Gastroesophageal sphincter (tissue), 4 donors: ENCODE measurements around the gene LENEP. TPM values are rescaled to one million over a fixed set of nuclear protein-coding genes. Genes with fewer than 3 reads are reported as not detected.

Source experiments
- ATAC-seq: fragments of 150-250 bp; one replicate; pipeline ENCODE4 v1.9.1; 2016; ENCODE audit warnings: mild to moderate bottlenecking, moderate library complexity
- H3K27ac ChIP-seq, 4 donors: fragments of 200-600 bp; sonication (generic) in 3 of 4; 1 replicate in 3 of 4; 2 replicates in 1 of 4; pipeline ENCODE4 v1.5.1; 2016 to 2019
- H3K27me3 ChIP-seq: fragments of 200-600 bp; sonication (generic); one replicate; pipeline ENCODE4 v1.5.1; 2019
- H3K36me3 ChIP-seq, 2 donors: fragments of 200-600 bp; sonication (generic); one replicate each; pipeline ENCODE4 v1.5.1; 2019; ENCODE audit warnings: control low read depth in 1 of 2
- H3K4me1 ChIP-seq, 3 donors: fragments of 200-600 bp; sonication (generic); 1 replicate in 2 of 3; 2 replicates in 1 of 3; pipeline ENCODE4 v1.5.1; 2016 to 2019; ENCODE audit warnings: control low read depth in 2 of 3
- H3K4me3 ChIP-seq, 2 donors: fragments of 200-600 bp; sonication (generic); one replicate each; pipeline ENCODE4 v1.5.1; 2019; ENCODE audit warnings: mild to moderate bottlenecking in 1 of 2, moderate library complexity in 1 of 2
- H3K9me3 ChIP-seq, 3 donors: fragments of 200-600 bp; sonication (generic); one replicate each; pipeline ENCODE4 v1.5.1; 2017 to 2019; ENCODE audit warnings: control low read depth in 2 of 3
- EP300 ChIP-seq: sonication (generic); formaldehyde crosslinking; IDR thresholded peaks from one replicate; pipeline ENCODE4 v1.6.1; 2017; ENCODE audit warnings: antibody characterized with exemption, mild to moderate bottlenecking
- POLR2A ChIP-seq, 2 donors: fragments of 450-650 bp; IDR thresholded peaks; one replicate each; pipeline ENCODE4 v1.6.1; 2017; ENCODE audit warnings: antibody characterized with exemption in 2 of 2, mild to moderate bottlenecking in 2 of 2, moderate library complexity in 1 of 2
- POLR2AphosphoS5 ChIP-seq: sonication (generic); formaldehyde crosslinking; IDR thresholded peaks from one replicate; pipeline ENCODE4 v1.6.1; 2017; ENCODE audit warnings: antibody characterized with exemption
- WGBS, 2 donors: methylation state at CpG; one replicate each; pipeline ENCODE4 v1.1.5; 2018; ENCODE audit warnings: low coverage in 1 of 2; 5-methylcytosine and 5-hydroxymethylcytosine counted together
- total RNA-seq, 4 donors: library from RNA; depleted of rRNA; stranded (reverse); fragments of >200 nt; gene quantifications; one replicate each; pipeline ENCODE4 v1.1.0, GENCODE V29; 2016
- TF ChIP-seq, protein P1 (sequence below), 4 experiments: fragments of 200-600 bp in 2 of 4; fragments of 450-650 bp in 2 of 4; sonication (generic) in 1 of 4; IDR thresholded peaks; one replicate each; pipeline ENCODE4 v1.5.1; 2017 to 2019; ENCODE audit warnings: antibody characterized with exemption in 4 of 4, mild to moderate bottlenecking in 2 of 4, moderate library complexity in 2 of 4

LENEP gene
- total RNA-seq, 4 donors from 2014 or later, result not detected

DNA sequence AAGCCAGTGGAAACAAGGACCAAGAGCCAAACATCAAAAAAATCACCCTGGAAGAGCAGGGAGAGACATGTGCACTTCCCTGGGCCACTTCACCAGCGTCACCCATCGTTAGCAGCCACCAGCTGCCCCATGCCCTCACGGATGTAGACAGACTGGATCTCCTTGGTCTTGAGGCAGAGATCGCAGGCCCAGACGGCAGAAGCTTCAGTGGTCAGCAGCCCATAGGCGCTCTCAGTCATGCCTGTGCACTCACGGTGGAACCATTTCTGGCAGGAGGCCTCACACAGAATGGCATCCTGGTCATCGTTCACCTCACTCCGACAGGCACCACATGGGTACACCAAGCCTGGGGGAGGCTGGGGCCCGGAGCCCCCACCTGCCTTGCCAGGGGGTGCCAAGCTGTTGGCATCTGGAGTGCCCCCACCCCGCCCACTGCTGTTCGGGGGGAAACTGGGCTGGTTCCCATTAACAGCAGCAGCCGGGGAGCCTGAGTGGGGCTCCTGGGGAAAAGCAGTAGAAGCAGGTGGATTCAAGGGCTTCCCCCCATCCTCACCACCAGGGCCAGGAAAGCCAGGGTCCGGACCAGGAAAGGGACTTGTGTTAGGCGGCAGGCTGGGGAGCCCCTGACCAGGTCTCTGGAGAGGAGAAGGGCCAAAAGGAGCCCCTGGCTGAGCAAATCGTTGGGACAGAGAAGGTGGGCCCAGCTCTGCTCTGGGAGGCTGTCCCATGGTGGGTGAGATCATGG, 34.5 kb upstream of the LENEP start:
- H3K36me3 ChIP-seq, result peaks cover 0 to 33% of the 10 kb centered on the region in 2 donors
- no peaks in the 10 kb centered on the region for H3K27me3 ChIP-seq
- H3K27ac ChIP-seq, result peak overlapping the region in 3 of 4 donors; percentile 30 to 98 (median 87)
- no peak for TF ChIP-seq POLR2A (IDR thresholded peaks at IDR 0.05)
- no peak for TF ChIP-seq EP300
- TF ChIP-seq POLR2AphosphoS5, result no peak
- TF ChIP-seq, protein P1, sequence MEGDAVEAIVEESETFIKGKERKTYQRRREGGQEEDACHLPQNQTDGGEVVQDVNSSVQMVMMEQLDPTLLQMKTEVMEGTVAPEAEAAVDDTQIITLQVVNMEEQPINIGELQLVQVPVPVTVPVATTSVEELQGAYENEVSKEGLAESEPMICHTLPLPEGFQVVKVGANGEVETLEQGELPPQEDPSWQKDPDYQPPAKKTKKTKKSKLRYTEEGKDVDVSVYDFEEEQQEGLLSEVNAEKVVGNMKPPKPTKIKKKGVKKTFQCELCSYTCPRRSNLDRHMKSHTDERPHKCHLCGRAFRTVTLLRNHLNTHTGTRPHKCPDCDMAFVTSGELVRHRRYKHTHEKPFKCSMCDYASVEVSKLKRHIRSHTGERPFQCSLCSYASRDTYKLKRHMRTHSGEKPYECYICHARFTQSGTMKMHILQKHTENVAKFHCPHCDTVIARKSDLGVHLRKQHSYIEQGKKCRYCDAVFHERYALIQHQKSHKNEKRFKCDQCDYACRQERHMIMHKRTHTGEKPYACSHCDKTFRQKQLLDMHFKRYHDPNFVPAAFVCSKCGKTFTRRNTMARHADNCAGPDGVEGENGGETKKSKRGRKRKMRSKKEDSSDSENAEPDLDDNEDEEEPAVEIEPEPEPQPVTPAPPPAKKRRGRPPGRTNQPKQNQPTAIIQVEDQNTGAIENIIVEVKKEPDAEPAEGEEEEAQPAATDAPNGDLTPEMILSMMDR (IDR thresholded peaks at IDR 0.05), result no peak
- ATAC-seq, result no peak
- H3K9me3 ChIP-seq, result no peaks in the 10 kb centered on the region
- peaks cover 9 to 90% (median 46%) of the 10 kb centered on the region in 3 donors for H3K4me1 ChIP-seq
- H3K4me3 ChIP-seq, result no peak overlapping the region
- 87 to 91% methylated on average over 3 to 6 of the region's 16 CpGs for WGBS, 2 donors

DNA sequence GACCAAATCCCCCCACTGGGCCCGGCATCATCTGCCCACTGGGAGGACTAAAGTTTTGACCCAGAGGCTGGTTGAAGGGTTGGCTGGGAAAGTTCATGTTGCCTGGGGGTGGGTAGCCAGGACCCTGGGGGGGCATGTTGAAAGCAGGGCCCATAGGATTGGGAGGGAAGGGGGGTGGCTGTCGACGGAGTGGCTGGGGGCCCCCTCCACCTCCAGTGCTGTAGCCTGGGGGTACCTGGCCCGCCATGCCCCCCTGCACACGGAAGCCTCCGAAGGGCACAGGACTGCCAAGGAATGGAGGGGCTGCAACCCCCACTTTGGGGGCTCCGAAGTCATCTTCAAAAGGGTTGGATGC, 34.0 kb upstream of the LENEP start:
- no peaks in the 10 kb centered on the region for H3K27me3 ChIP-seq
- peaks cover 0 to 39% of the 10 kb centered on the region in 2 donors for H3K36me3 ChIP-seq
- no CpG with 5 or more reads among the region's 7 CpGs for WGBS, 2 donors
- no peak overlapping the region for H3K4me3 ChIP-seq
- TF ChIP-seq POLR2A (IDR thresholded peaks at IDR 0.05) (no peak), POLR2AphosphoS5 (no peak), EP300 (no peak)
- TF ChIP-seq, protein P1 (IDR thresholded peaks at IDR 0.05), result no peak
- peaks cover 7 to 87% (median 41%) of the 10 kb centered on the region in 3 donors for H3K4me1 ChIP-seq
- H3K27ac ChIP-seq, result peak overlapping the region in 3 of 4 donors; percentile 30 to 98 (median 87)
- H3K9me3 ChIP-seq, result no peaks in the 10 kb centered on the region
- no peak for ATAC-seq

DNA sequence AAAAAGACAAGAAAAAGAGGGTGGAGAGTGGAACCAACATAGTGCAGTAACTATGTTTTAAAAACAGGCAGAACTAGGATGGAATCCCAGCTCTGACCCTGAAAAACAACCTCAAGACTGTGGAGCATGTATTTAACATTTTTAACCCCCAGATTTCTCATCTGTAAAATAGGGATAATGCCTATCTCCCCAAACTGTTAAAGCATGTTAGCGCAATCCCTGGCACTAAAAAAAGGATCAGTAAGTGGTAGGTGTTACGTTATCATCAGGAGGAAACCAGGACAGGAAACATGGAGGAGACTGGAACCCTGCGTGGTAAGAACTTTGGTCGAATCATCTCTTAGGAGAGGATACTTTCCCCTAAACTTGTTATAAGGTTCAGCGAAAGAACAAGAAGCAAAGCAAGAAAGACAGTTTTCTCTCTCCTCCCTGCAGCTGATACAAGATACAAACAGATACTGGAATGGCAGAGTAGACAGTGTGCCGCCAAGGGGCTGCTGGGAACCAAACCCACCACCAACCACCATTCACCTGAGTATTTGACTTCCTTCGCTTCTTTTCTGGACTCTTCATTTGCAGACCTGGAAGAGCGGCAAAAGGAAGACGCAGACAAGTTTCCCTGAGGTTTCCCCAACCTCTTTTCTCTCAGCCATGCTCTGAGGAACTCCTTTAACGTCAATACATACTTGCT, 32.8 kb upstream of the LENEP start:
- no peaks in the 10 kb centered on the region for H3K9me3 ChIP-seq
- WGBS, 2 donors, result 38% methylated on average over 10 of the region's 10 CpGs
- H3K27ac ChIP-seq, result peak overlapping the region; percentile 83 to 99 (median 94)
- H3K4me3 ChIP-seq, result peak overlapping the region; percentile 82 to 92
- peaks cover 3 to 75% (median 30%) of the 10 kb centered on the region in 3 donors for H3K4me1 ChIP-seq
- ATAC-seq, result no peak
- peaks cover 0 to 51% of the 10 kb centered on the region in 2 donors for H3K36me3 ChIP-seq
- no peak for TF ChIP-seq POLR2AphosphoS5
- TF ChIP-seq POLR2A (IDR thresholded peaks at IDR 0.05), result no peak
- TF ChIP-seq EP300, result no peak
- TF ChIP-seq, protein P1 (IDR thresholded peaks at IDR 0.05), result no peak
- no peaks in the 10 kb centered on the region for H3K27me3 ChIP-seq

DNA sequence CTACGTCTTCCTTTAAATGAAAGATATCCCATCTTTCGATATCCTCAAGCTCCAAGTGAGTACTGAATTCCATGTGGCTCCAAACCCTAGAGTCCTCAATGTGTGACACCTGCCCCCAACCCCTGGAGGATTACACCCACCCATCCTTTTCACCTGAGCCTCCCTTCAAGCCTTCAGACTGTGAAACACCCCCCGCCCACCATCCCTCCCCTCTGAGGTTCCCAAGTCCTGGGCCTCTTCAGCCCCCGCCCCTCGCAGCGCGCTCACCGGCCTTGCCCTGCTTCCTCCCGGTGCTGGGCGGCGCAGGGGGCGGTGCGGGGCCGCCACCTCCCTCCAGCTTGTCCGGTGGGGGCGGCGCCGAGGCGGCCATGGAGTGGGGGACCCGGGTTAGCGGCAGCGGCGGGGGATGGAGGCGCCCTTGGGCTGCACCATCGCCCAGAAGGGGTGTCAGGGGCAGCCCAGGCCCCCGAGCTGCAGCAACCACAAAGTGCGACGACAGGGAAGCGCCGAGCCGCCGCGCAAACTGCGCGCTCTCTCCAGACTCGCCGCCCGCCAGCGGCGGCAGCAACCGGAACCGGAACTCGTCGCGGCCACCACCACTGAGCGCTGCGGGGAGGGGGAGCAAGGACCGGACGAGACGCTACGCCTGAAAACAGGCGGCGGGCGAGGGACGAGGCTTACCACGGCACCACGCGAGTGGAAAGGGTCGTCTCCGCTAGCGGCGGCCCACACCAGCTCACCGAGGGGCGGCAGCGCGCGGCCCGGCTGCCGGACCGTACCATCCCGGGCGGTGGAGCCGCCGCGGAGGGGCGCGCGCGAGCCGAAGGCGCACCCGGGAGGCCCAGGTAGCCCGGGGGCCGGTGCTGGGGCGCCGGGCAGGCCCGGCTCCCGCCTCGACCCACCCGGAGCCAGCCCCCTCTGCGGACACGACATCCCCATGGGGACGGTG, 31.9 kb upstream of the LENEP start, which contains the start of gene PYGO2:
Gene PYGO2, minus strand, starts transcription at position 576 of the 949 bp plus-strand sequence. Its CDS starts 206 bp downstream, at position 370.
- Histone ChIP-seq H3K4me1 (peaks cover 3 to 69% (median 28%) of the 10 kb centered on the region in 3 donors), H3K36me3 (peaks cover 0 to 59% of the 10 kb centered on the region in 2 donors), H3K27me3 (no peaks in the 10 kb centered on the region), H3K4me3 (peak within 1 kb of the TSS; percentile 82 to 92), H3K27ac (peak within 1 kb of the TSS; percentile 83 to 99 (median 94)), H3K9me3 (no peaks in the 10 kb centered on the region)
- WGBS, 2 donors, result 0 to 8% methylated on average over 2 to 4 of the region's 93 CpGs
- TF ChIP-seq POLR2AphosphoS5, result peak; percentile 88
- TF ChIP-seq, protein P1 (IDR thresholded peaks at IDR 0.05), result peak in 3 of 4 experiments; percentile 76 to 83 (median 82)
- peak; percentile 75 to 87 for TF ChIP-seq POLR2A (IDR thresholded peaks at IDR 0.05)
- no peak for TF ChIP-seq EP300
- ATAC-seq, result peak; percentile 88
